Endothelial cell of umbilical vein (primary cell): ENCODE results near the gene DHX35.

Experiments used
- CTCF ChIP-seq, 2 donors: IDR thresholded peaks; 1 replicate in 1 of 2; 2 replicates in 1 of 2; pipeline ENCODE4 v1.5.1; 2011; ENCODE audit warnings: low read length in 2 of 2, mild to moderate bottlenecking in 2 of 2, moderate library complexity in 2 of 2, control low read depth in 1 of 2, inconsistent platforms in 1 of 2, low read depth in 1 of 2; ENCODE audit not compliant: insufficient read depth in 1 of 2; ENCODE audit errors: extremely low read depth in 1 of 2
- EZH2 ChIP-seq: IDR thresholded peaks from 2 replicates; pipeline ENCODE4 v1.6.1; 2012; ENCODE audit warnings: borderline replicate concordance, low read depth, mild to moderate bottlenecking, moderate library complexity, low read length, inconsistent platforms; ENCODE audit not compliant: severe bottlenecking
- GATA2 ChIP-seq: IDR thresholded peaks from 2 replicates; pipeline ENCODE4 v1.7.0; 2011; ENCODE audit warnings: low read depth, mild to moderate bottlenecking, moderate library complexity, mixed read lengths, low read length; ENCODE audit not compliant: insufficient read length, insufficient read depth
- MAX ChIP-seq: IDR thresholded peaks from 2 replicates; pipeline ENCODE4 v1.6.1; 2011; ENCODE audit not compliant: insufficient read depth, insufficient read length
- MYC ChIP-seq: IDR thresholded peaks from one replicate; pipeline ENCODE4 v1.6.1; 2011; ENCODE audit warnings: mild to moderate bottlenecking, low read depth, low read length
- POLR2A ChIP-seq: IDR thresholded peaks from 2 replicates; pipeline ENCODE4 v1.6.1; 2012; ENCODE audit warnings: low read depth, mild to moderate bottlenecking, control low read depth, low read length
- POLR2AphosphoS5 ChIP-seq: IDR thresholded peaks from 2 replicates; pipeline ENCODE4 v1.6.1; 2012; ENCODE audit warnings: low read depth, mild to moderate bottlenecking, control low read depth, low read length, moderate library complexity; ENCODE audit not compliant: insufficient read depth

- TF ChIP-seq CTCF (IDR thresholded peaks at IDR 0.05; ENCODE audit: extremely low read depth in 1 of 2, insufficient read depth in 1 of 2, low read depth in 1 of 2, low read length in 2 of 2): no peak
- no peak for TF ChIP-seq EZH2
- no peak for TF ChIP-seq POLR2A
- no peak for TF ChIP-seq MAX
- TF ChIP-seq MYC: no peak
- no peak for TF ChIP-seq POLR2AphosphoS5
- TF ChIP-seq GATA2: no peak
Observed at GRCh38 chr20:39036011-39036410, 73.9 kb downstream of the DHX35 start.
